ENCODE results near the gene NF1. TPM values are rescaled to one million over a fixed set of nuclear protein-coding genes. Genes with fewer than 3 reads are reported as not detected.

NF1 gene
- total RNA-seq, 1 experiment from 2014 or later, result 62.4 TPM

DNA sequence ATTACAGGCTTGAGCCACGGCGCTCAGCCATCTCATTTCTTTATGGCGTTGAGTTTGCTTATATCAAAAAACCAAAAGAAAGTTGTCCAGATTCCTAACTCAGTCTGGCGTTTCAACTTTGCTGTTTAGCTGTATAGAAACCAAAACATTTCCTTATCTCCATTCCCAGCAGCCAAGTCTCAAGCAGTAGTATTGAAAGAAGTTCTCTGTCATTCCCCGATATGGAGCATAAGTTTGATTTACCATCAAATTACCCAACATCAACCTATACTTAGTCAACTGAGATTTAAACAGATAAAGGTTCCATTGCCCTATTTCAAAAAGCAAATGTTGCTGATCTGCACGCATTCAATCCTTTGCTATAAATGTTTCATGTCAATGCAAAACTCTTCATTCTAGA lies 269.2 kb downstream of the NF1 start:
- H3K36me3 ChIP-seq (ENCODE audit: control insufficient read depth, insufficient read depth, low read length), result no peaks in the 10 kb centered on the region
- H3K9me3 Mint-ChIP-seq (ENCODE audit: unreplicated experiment), result no peaks in the 10 kb centered on the region
- DNase-seq, result no peak
- no peak overlapping the region for H3K4me3 ChIP-seq (ENCODE audit: low read depth, low read length)
- H3K36me3 Mint-ChIP-seq (ENCODE audit: insufficient read depth, unreplicated experiment), result peaks cover 41% of the 10 kb centered on the region
- TF ChIP-seq, protein P1, sequence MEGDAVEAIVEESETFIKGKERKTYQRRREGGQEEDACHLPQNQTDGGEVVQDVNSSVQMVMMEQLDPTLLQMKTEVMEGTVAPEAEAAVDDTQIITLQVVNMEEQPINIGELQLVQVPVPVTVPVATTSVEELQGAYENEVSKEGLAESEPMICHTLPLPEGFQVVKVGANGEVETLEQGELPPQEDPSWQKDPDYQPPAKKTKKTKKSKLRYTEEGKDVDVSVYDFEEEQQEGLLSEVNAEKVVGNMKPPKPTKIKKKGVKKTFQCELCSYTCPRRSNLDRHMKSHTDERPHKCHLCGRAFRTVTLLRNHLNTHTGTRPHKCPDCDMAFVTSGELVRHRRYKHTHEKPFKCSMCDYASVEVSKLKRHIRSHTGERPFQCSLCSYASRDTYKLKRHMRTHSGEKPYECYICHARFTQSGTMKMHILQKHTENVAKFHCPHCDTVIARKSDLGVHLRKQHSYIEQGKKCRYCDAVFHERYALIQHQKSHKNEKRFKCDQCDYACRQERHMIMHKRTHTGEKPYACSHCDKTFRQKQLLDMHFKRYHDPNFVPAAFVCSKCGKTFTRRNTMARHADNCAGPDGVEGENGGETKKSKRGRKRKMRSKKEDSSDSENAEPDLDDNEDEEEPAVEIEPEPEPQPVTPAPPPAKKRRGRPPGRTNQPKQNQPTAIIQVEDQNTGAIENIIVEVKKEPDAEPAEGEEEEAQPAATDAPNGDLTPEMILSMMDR (IDR thresholded peaks at IDR 0.05; ENCODE audit: insufficient read depth in 1 of 2, low read depth in 1 of 2, low read length in 1 of 2, severe bottlenecking in 1 of 2, unreplicated experiment in 1 of 2), result no peak
- no peaks in the 10 kb centered on the region for H3K27me3 Mint-ChIP-seq (ENCODE audit: insufficient read depth, unreplicated experiment)
- no peaks in the 10 kb centered on the region for H3K9me3 ChIP-seq
- intact Hi-C loops (cut with micrococcal nuclease; ENCODE audit: unreplicated experiment), result no loop called here
- no peak overlapping the region for H3K27ac Mint-ChIP-seq (ENCODE audit: unreplicated experiment)
- no peaks in the 10 kb centered on the region for H3K4me1 ChIP-seq
- ChIA-PET CTCF (no interaction called here), POLR2A (no interaction called here)
- H3K4me1 Mint-ChIP-seq (ENCODE audit: low read depth, unreplicated experiment), result peaks cover 6% of the 10 kb centered on the region
- BruUV-seq (replicated peaks), result no TSS peak
- no peaks in the 10 kb centered on the region for H3K27me3 ChIP-seq (replicated peaks; ENCODE audit: control insufficient read depth, insufficient read depth, low read length)
- no peak overlapping the region for H3K4me3 Mint-ChIP-seq (ENCODE audit: unreplicated experiment)

DNA sequence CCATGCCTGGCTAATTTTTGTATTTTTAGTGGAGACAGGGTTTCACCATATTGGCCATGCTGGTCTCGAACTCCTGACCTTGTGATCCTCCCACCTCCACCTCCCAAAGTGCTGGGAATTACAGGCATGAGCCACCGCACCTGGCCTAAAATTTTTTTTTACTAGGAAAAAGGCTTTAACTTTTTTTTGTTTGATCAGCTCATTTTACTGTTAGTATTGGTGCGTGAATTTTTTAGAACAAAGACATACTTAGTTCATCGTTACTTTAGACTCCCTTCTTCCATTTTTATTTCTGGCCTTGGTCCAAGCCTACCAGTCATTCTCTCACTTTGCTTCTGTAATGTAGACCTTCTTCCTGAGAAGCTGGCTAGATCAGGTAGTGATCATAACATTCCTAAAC lies 271.3 kb downstream of the NF1 start:
- intact Hi-C loops (cut with micrococcal nuclease; ENCODE audit: unreplicated experiment), result no loop called here
- Histone ChIP-seq H3K9me3 (no peaks in the 10 kb centered on the region), H3K27me3 (replicated peaks; ENCODE audit: control insufficient read depth, insufficient read depth, low read length) (no peaks in the 10 kb centered on the region), H3K36me3 (ENCODE audit: control insufficient read depth, insufficient read depth, low read length) (no peaks in the 10 kb centered on the region), H3K4me3 (ENCODE audit: low read depth, low read length) (no peak overlapping the region), H3K4me1 (no peaks in the 10 kb centered on the region)
- Mint-ChIP-seq H3K4me3 (ENCODE audit: unreplicated experiment) (no peak overlapping the region), H3K36me3 (ENCODE audit: insufficient read depth, unreplicated experiment) (peaks cover 21% of the 10 kb centered on the region), H3K9me3 (ENCODE audit: unreplicated experiment) (no peaks in the 10 kb centered on the region), H3K27ac (ENCODE audit: unreplicated experiment) (no peak overlapping the region), H3K27me3 (ENCODE audit: insufficient read depth, unreplicated experiment) (no peaks in the 10 kb centered on the region), H3K4me1 (ENCODE audit: low read depth, unreplicated experiment) (peaks cover 6% of the 10 kb centered on the region)
- no peak for DNase-seq
- POLR2A ChIA-PET, result interaction anchor here (0.7 kb wide), 1 partner anchor 121 kb away, joined by 5 read pairs; no protein-coding TSS in a partner anchor
- no TSS peak for BruUV-seq (replicated peaks)
- CTCF ChIA-PET, result interaction anchor here (0.6 kb wide), 1 partner anchor 721 kb away, joined by 4 read pairs; no protein-coding TSS in a partner anchor
- TF ChIP-seq, protein P1 (IDR thresholded peaks at IDR 0.05; ENCODE audit: insufficient read depth in 1 of 2, low read depth in 1 of 2, low read length in 1 of 2, severe bottlenecking in 1 of 2, unreplicated experiment in 1 of 2), result no peak

DNA sequence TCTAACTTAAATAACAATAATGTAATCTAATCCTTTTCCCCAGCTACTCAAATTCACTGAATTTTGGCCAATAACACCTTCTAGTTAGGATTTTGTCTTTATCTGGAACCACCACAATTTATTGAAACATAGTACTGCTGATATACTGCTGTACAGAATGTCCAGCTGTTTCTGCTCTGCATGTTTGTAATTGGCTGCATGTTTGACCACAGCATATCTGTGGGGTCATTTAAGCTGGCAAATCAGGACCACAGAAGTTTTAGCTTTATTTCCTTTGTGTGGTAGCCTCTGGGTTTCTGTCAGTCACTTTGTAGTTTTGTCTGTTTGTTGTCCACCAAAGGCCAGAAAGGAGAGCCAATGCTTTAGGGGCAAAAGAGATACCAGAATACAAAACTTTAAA lies 274.5 kb downstream of the NF1 start:
- intact Hi-C loops (cut with micrococcal nuclease; ENCODE audit: unreplicated experiment), result no loop called here
- CTCF ChIA-PET, result no interaction called here
- H3K36me3 Mint-ChIP-seq (ENCODE audit: insufficient read depth, unreplicated experiment), result peaks cover 13% of the 10 kb centered on the region

More for the DNA sequence above, 274.5 kb downstream of the NF1 start:
- no peaks in the 10 kb centered on the region for H3K9me3 Mint-ChIP-seq (ENCODE audit: unreplicated experiment)
- H3K9me3 ChIP-seq, result no peaks in the 10 kb centered on the region
- no TSS peak for BruUV-seq (replicated peaks)
- no peaks in the 10 kb centered on the region for H3K27me3 ChIP-seq (replicated peaks; ENCODE audit: control insufficient read depth, insufficient read depth, low read length)
- POLR2A ChIA-PET, result no interaction called here
- H3K4me1 ChIP-seq, result no peaks in the 10 kb centered on the region
- TF ChIP-seq, protein P1 (IDR thresholded peaks at IDR 0.05; ENCODE audit: insufficient read depth in 1 of 2, low read depth in 1 of 2, low read length in 1 of 2, severe bottlenecking in 1 of 2, unreplicated experiment in 1 of 2), result no peak
- no peaks in the 10 kb centered on the region; the same call in 1 of the 2 replicates for H3K36me3 ChIP-seq (ENCODE audit: control insufficient read depth, insufficient read depth, low read length)
- no peak overlapping the region for H3K4me3 Mint-ChIP-seq (ENCODE audit: unreplicated experiment)
- DNase-seq, result no peak
- H3K27me3 Mint-ChIP-seq (ENCODE audit: insufficient read depth, unreplicated experiment), result no peaks in the 10 kb centered on the region
- no peak overlapping the region for H3K27ac Mint-ChIP-seq (ENCODE audit: unreplicated experiment)
- H3K4me1 Mint-ChIP-seq (ENCODE audit: low read depth, unreplicated experiment), result peaks cover 6% of the 10 kb centered on the region
- no peak overlapping the region for H3K4me3 ChIP-seq (ENCODE audit: low read depth, low read length)

Data from Caco-2 (cell line).